MM.1S (cell line): ENCODE data around the gene KSR2.

ENCODE experiments used
- CTCF ChIP-seq: fragments of 300-600 bp; sonication (generic); IDR thresholded peaks from 2 replicates; pipeline ENCODE4 v1.5.1; 2016; ENCODE audit warnings: antibody characterized with exemption, low read length, mixed read lengths
- EZH2 ChIP-seq: fragments of 300-600 bp; sonication (generic); optimal IDR thresholded peaks from 2 replicates; pipeline ENCODE3; 2017; ENCODE audit warnings: low read depth, mild to moderate bottlenecking, antibody characterized with exemption, low read length, mixed read lengths
- EZH2phosphoT487 ChIP-seq: fragments of 300-600 bp; sonication (generic); IDR thresholded peaks from 2 replicates; pipeline ENCODE4 v1.6.1; 2018; ENCODE audit warnings: antibody characterized with exemption, low read length

DNA sequence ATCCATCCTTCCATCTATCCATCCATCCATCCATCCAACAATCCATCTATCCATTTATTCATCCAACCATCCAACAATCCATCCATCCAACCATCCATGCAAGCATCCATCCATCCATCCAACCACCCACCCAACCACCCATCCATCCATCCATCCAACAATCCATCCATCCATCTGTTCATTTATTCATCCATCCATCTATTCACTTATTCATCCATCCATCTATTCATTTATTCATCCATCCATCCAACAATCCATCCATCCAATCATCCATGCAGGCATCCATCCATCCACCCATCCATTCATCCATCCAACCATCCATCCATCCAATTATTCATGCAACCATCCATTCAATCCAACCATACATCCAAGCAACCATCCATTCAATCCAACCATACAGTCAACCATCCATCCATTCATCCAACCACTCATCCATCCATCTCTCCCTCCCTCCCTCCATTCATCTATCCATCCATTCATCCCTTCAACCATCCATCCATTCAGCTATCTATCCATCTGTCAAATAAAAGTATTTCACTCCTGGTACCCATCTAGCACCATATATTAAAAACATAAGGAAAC, 86.1 kb downstream of the KSR2 start:
- TF ChIP-seq CTCF: no peak
- TF ChIP-seq EZH2: no peak
- TF ChIP-seq EZH2phosphoT487: no peak
